Mesothelial cell of epicardium (in vitro differentiated cells): Measurements from ENCODE around the gene METAP1D. TPM values are rescaled to one million over a fixed set of nuclear protein-coding genes. Genes with fewer than 3 reads are reported as not detected.

Experiments
- DNase-seq, 2 experiments: peaks; one replicate each; pipeline ENCODE4 v3.0.0; 2021; ENCODE audit warnings: low spot score in 2 of 2; ENCODE audit not compliant: unreplicated experiment in 2 of 2
- H3K27ac Mint-ChIP-seq: 2 replicates; pipeline ENCODE4 v1.8.0; 2021; ENCODE audit warnings: mixed read lengths
- H3K27me3 Mint-ChIP-seq: 2 replicates; pipeline ENCODE4 v1.8.0; 2021; ENCODE audit warnings: low read depth, mixed read lengths
- H3K36me3 Mint-ChIP-seq: 2 replicates; pipeline ENCODE4 v1.8.0; 2021; ENCODE audit warnings: mixed read lengths
- H3K4me1 Mint-ChIP-seq: 2 replicates; pipeline ENCODE4 v1.8.0; 2021; ENCODE audit warnings: mixed read lengths
- H3K4me3 Mint-ChIP-seq: 2 replicates; pipeline ENCODE4 v1.8.0; 2021; ENCODE audit warnings: mild to moderate bottlenecking, moderate library complexity, mixed read lengths
- H3K9me3 Mint-ChIP-seq: 2 replicates; pipeline ENCODE4 v1.8.0; 2021; ENCODE audit warnings: mixed read lengths
- CTCF ChIP-seq: fragments of 200-600 bp; sonication (generic); IDR thresholded peaks from one replicate; pipeline ENCODE4 v1.5.0; 2021; ENCODE audit warnings: antibody characterized with exemption; ENCODE audit not compliant: unreplicated experiment
- total RNA-seq: library from RNA; stranded (reverse); gene quantifications from 3 replicates; pipeline ENCODE4 v1.2.1, GENCODE V29; 2021

Gene METAP1D
- total RNA-seq, 1 donor from 2014 or later, result 13.5 TPM

GRCh38 chr2:172097557-172098131, 97.9 kb downstream of the METAP1D start:
- no peak for DNase-seq
- Mint-ChIP-seq H3K27me3 (peaks cover 74% of the 10 kb centered on the region), H3K9me3 (no peaks in the 10 kb centered on the region), H3K4me1 (peaks cover 60% of the 10 kb centered on the region), H3K36me3 (no peaks in the 10 kb centered on the region), H3K27ac (peak overlapping the region; percentile 95), H3K4me3 (peak overlapping the region; percentile 70)
- TF ChIP-seq CTCF, result no peak

- Mint-ChIP-seq H3K4me1 (peaks cover 58% of the 10 kb centered on the region), H3K9me3 (no peaks in the 10 kb centered on the region), H3K4me3 (peak overlapping the region; percentile 42), H3K27ac (peak overlapping the region; percentile 81), H3K27me3 (peaks cover 74% of the 10 kb centered on the region), H3K36me3 (no peaks in the 10 kb centered on the region)
- TF ChIP-seq CTCF, result no peak
- no peak for DNase-seq
Observed at GRCh38 chr2:172098287-172098649, 98.5 kb downstream of the METAP1D start.

GRCh38 chr2:172098650-172099471, 99.1 kb downstream of the METAP1D start:
- no peak for TF ChIP-seq CTCF
- no peaks in the 10 kb centered on the region for H3K9me3 Mint-ChIP-seq
- peak overlapping the region; percentile 81 for H3K27ac Mint-ChIP-seq
- H3K27me3 Mint-ChIP-seq, result peaks cover 74% of the 10 kb centered on the region
- peaks cover 60% of the 10 kb centered on the region for H3K4me1 Mint-ChIP-seq
- peak overlapping the region; percentile 51 for H3K4me3 Mint-ChIP-seq
- no peaks in the 10 kb centered on the region for H3K36me3 Mint-ChIP-seq
- peak; percentile 69 to 81 for DNase-seq

- Mint-ChIP-seq H3K4me1 (peaks cover 60% of the 10 kb centered on the region), H3K27me3 (peaks cover 75% of the 10 kb centered on the region), H3K36me3 (no peaks in the 10 kb centered on the region), H3K9me3 (no peaks in the 10 kb centered on the region), H3K4me3 (peak overlapping the region; percentile 75), H3K27ac (peak overlapping the region; percentile 61)
- no peak for TF ChIP-seq CTCF
- DNase-seq, result no peak
Observed at GRCh38 chr2:172099472-172100079, 99.8 kb downstream of the METAP1D start.

GRCh38 chr2:172100080-172100934, 100.6 kb downstream of the METAP1D start:
- no peak for TF ChIP-seq CTCF
- Mint-ChIP-seq H3K36me3 (no peaks in the 10 kb centered on the region), H3K27me3 (peaks cover 76% of the 10 kb centered on the region), H3K4me3 (peak overlapping the region; percentile 75), H3K4me1 (peaks cover 60% of the 10 kb centered on the region), H3K9me3 (no peaks in the 10 kb centered on the region), H3K27ac (peak overlapping the region; percentile 95)
- DNase-seq, result peak; percentile 32 to 61
